Measurements from ENCODE around the gene UCN. TPM values are rescaled to one million over a fixed set of nuclear protein-coding genes. Genes with fewer than 3 reads are reported as not detected.
"Not testable (repeated sequence)": the region's sequence is repeated elsewhere in the genome, so short reads cannot be mapped to it uniquely, and the experiment has no call there.

The UCN gene
- polyA plus RNA-seq, 4 donors: 0.76 to 8.9 (median 2.4) TPM

DNA sequence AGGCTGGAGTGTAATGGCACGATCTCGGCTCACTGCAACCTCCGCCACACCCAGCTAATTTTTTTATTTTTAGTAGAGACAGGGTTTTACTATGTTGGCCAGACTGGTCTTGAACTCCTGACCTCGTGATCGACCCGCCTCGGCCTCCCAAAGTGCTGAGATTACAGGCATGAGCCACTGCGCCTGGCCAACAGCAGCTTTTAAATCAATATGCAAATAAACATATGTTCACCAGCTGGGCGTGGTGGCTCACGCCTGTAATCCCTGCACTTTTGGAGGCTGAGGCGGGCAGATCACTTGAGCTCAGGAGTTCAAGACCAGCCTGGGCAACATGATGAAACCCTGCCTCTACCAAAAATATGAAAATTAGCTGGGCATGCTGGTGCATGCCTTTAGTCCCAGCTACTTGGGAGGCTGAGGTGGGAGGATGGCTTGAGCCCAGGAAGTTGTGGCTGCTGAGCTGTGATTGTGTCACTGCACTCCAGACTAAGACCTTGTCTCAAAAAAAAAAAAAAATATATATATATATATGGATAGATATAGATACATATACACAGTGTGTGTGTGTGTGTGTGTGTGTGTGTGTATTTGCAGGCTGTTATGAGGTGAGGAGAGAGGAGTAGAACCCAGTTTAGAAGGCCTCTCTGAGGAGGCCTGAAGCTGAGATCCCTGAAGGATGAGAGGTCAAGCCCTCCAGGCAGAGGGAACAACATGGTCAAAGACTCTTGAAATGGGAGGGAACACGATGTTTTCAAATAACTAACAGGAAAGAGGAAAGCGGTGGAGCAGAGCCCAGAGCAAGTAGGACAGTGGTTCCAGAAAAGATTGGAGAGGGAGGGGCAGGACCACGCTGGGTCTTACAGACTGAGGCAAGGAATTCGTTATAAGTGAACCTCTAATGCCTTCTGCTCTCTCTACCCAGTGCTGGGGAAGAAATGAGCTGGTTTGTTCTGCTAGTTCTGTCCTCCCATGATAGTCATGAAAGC, 35.4 kb downstream of the UCN start:
- not testable (repeated sequence) for H3K4me1 ChIP-seq (ENCODE audit: control insufficient read depth in 3 of 3, insufficient read depth in 2 of 3, low read depth in 1 of 3, low read length in 2 of 3); DNase-seq; FAIRE-seq; H3K27ac ChIP-seq (ENCODE audit: low read depth in 1 of 3, low read length in 2 of 3); H3K36me3 ChIP-seq (ENCODE audit: control insufficient read depth in 3 of 3, insufficient read depth in 2 of 3, low read depth in 1 of 3, low read length in 3 of 3); H3K9me3 ChIP-seq (ENCODE audit: control insufficient read depth in 2 of 2, insufficient read depth in 1 of 2, low read depth in 1 of 2, low read length in 1 of 2); H3K4me3 ChIP-seq (ENCODE audit: low read depth in 1 of 3, low read length in 3 of 3)
- WGBS, 3 donors: 40 to 62% (median 45%) methylated on average over 15 of the region's 15 CpGs
- peaks cover 0 to 53% (median 0%) of the 10 kb centered on the region in 3 donors for H3K27me3 ChIP-seq (ENCODE audit: control insufficient read depth in 3 of 3, insufficient read depth in 3 of 3, low read length in 3 of 3)

DNA sequence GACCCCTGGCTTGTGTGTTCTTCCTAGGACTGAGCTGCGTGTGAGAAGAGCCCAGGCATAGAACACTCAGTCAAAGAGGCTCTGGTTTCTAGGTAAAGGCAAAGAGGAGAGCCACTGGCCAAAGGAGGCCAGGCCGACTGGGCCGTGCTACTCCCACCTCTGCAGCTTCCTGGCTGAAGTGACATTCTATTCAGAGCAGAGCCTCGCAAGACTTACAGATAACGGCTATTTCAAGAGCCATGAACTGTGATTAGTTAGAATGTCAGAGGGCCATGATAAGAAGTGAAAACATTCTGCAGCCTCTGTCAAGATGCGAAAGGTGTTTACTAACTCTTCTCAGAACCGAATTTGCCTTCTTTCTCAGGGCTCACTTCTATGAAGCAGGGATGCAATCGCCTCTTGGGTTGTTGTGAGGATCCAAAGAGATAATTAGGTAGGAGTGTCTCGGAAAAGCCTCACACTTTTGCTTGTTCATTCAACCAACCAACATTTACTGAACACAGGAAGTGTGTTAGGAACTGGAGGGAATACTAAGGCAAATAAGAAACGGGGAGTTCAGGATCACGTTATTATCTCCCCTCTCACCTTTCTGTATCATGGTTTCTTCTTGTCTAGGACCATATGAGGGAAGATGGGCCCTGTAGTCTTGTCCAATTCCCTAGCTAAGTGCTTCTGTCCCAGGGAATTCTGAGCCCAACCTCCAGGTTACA, 36.5 kb downstream of the UCN start:
- 40 to 52% (median 51%) methylated on average over 11 of the region's 11 CpGs for WGBS, 3 donors
- H3K9me3 ChIP-seq (ENCODE audit: control insufficient read depth in 2 of 2, insufficient read depth in 1 of 2, low read depth in 1 of 2, low read length in 1 of 2): no peaks in the 10 kb centered on the region
- H3K27me3 ChIP-seq (ENCODE audit: control insufficient read depth in 3 of 3, insufficient read depth in 3 of 3, low read length in 3 of 3): peaks cover 0 to 55% (median 0%) of the 10 kb centered on the region in 3 donors
- H3K36me3 ChIP-seq (ENCODE audit: control insufficient read depth in 3 of 3, insufficient read depth in 2 of 3, low read depth in 1 of 3, low read length in 3 of 3): no peaks in the 10 kb centered on the region
- no peak for FAIRE-seq
- H3K27ac ChIP-seq (ENCODE audit: low read depth in 1 of 3, low read length in 2 of 3): no peak overlapping the region
- H3K4me1 ChIP-seq (ENCODE audit: control insufficient read depth in 3 of 3, insufficient read depth in 2 of 3, low read depth in 1 of 3, low read length in 2 of 3): no peaks in the 10 kb centered on the region
- no peak overlapping the region for H3K4me3 ChIP-seq (ENCODE audit: low read depth in 1 of 3, low read length in 3 of 3)
- no peak for DNase-seq

DNA sequence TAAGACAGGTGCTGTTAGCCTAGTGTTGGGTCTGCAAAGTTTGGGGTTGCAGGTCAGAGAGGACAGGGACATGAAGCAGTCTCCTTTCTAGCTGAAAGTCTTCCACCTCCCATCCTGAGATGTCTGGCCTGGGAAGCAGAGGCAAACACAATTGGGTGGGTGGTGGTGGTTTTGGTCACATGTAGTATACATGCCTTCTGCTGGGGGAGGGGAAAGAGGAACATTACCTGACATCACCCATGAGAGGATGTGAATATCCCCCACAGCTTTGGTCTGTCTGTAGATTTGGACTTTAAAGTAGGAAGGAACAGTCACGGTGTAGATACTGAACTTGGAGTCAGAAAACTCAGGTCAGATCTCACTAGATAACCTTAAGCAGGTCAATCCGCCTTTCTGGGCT, 37.6 kb downstream of the UCN start:
- Histone ChIP-seq H3K27ac (ENCODE audit: low read depth in 1 of 3, low read length in 2 of 3) (no peak overlapping the region), H3K4me3 (ENCODE audit: low read depth in 1 of 3, low read length in 3 of 3) (no peak overlapping the region), H3K9me3 (ENCODE audit: control insufficient read depth in 2 of 2, insufficient read depth in 1 of 2, low read depth in 1 of 2, low read length in 1 of 2) (no peaks in the 10 kb centered on the region), H3K4me1 (ENCODE audit: control insufficient read depth in 3 of 3, insufficient read depth in 2 of 3, low read depth in 1 of 3, low read length in 2 of 3) (no peaks in the 10 kb centered on the region), H3K36me3 (ENCODE audit: control insufficient read depth in 3 of 3, insufficient read depth in 2 of 3, low read depth in 1 of 3, low read length in 3 of 3) (no peaks in the 10 kb centered on the region), H3K27me3 (ENCODE audit: control insufficient read depth in 3 of 3, insufficient read depth in 3 of 3, low read length in 3 of 3) (peaks cover 0 to 63% (median 2%) of the 10 kb centered on the region in 3 donors)
- WGBS, 3 donors: 46 to 60% (median 54%) methylated on average over 2 of the region's 2 CpGs
- DNase-seq (no peak), FAIRE-seq (no peak)

DNA sequence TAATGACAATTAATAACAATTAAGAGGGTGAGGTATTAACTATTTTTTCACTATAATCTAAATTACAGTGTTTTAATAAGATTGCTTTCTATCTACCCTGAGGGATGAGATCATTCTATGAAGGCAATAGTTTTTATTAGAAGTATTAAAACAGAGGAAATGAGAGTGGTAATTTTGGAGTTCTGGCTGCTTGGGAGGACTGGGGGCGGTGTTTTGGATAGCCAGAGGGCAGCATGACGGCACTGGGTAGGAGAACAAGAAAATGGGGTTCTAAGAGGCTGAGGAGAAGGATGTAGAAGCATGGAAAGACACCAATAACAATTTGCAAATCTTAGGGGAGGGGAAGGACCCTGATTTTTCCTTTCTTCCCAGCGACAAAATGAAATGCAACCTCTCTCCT, 38.1 kb downstream of the UCN start:
- WGBS, 3 donors: 81 to 84% (median 83%) methylated on average over 3 of the region's 3 CpGs
- H3K27ac ChIP-seq (ENCODE audit: low read depth in 1 of 3, low read length in 2 of 3): no peak overlapping the region
- no peak overlapping the region for H3K4me3 ChIP-seq (ENCODE audit: low read depth in 1 of 3, low read length in 3 of 3)
- FAIRE-seq (no peak), DNase-seq (no peak)
- H3K4me1 ChIP-seq (ENCODE audit: control insufficient read depth in 3 of 3, insufficient read depth in 2 of 3, low read depth in 1 of 3, low read length in 2 of 3): no peaks in the 10 kb centered on the region
- no peaks in the 10 kb centered on the region for H3K9me3 ChIP-seq (ENCODE audit: control insufficient read depth in 2 of 2, insufficient read depth in 1 of 2, low read depth in 1 of 2, low read length in 1 of 2)
- H3K27me3 ChIP-seq (ENCODE audit: control insufficient read depth in 3 of 3, insufficient read depth in 3 of 3, low read length in 3 of 3): peaks cover 0 to 65% (median 4%) of the 10 kb centered on the region in 3 donors
- no peaks in the 10 kb centered on the region for H3K36me3 ChIP-seq (ENCODE audit: control insufficient read depth in 3 of 3, insufficient read depth in 2 of 3, low read depth in 1 of 3, low read length in 3 of 3)

DNA sequence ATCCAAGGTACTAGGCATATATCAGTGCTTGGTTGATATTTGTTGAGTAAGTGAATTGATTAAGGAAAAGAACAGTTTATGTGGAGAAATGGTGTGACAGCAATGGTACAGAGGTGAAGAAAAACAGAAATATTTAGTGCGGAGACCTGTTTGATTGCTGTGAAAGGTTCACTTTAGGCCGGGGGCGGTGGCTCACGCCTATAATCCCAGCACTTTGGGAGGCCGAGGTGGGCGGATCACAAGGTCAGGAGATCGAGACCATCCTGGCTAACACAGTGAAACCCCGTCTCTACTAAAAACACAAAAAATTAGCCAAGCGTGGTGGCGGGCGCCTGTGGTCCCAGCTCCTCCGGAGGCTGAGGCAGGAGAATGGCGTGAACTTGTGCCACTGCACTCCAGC, 39.9 kb downstream of the UCN start:
- peaks cover 5 to 76% (median 14%) of the 10 kb centered on the region in 3 donors for H3K27me3 ChIP-seq (ENCODE audit: control insufficient read depth in 3 of 3, insufficient read depth in 3 of 3, low read length in 3 of 3)

GRCh38 chr2:27265536-27265870, 42.7 kb downstream of the UCN start:
- FAIRE-seq: no peak
- H3K27me3 ChIP-seq (ENCODE audit: control insufficient read depth in 3 of 3, insufficient read depth in 3 of 3, low read length in 3 of 3): peaks cover 14 to 77% (median 25%) of the 10 kb centered on the region in 3 donors
- H3K27ac ChIP-seq (ENCODE audit: low read depth in 1 of 3, low read length in 2 of 3): no peak overlapping the region
- peaks cover 2 to 12% (median 5%) of the 10 kb centered on the region in 3 donors for H3K4me1 ChIP-seq (ENCODE audit: control insufficient read depth in 3 of 3, insufficient read depth in 2 of 3, low read depth in 1 of 3, low read length in 2 of 3)
- no peaks in the 10 kb centered on the region for H3K36me3 ChIP-seq (ENCODE audit: control insufficient read depth in 3 of 3, insufficient read depth in 2 of 3, low read depth in 1 of 3, low read length in 3 of 3)
- DNase-seq: no peak
- no peaks in the 10 kb centered on the region for H3K9me3 ChIP-seq (ENCODE audit: control insufficient read depth in 2 of 2, insufficient read depth in 1 of 2, low read depth in 1 of 2, low read length in 1 of 2)
- no peak overlapping the region for H3K4me3 ChIP-seq (ENCODE audit: low read depth in 1 of 3, low read length in 3 of 3)

More for the DNA sequence above, 39.9 kb downstream of the UCN start:
- 88 to 91% (median 90%) methylated on average over 12 to 13 of the region's 13 CpGs for WGBS, 3 donors
- not testable (repeated sequence) for FAIRE-seq; H3K4me3 ChIP-seq (ENCODE audit: low read depth in 1 of 3, low read length in 3 of 3); H3K27ac ChIP-seq (ENCODE audit: low read depth in 1 of 3, low read length in 2 of 3); H3K36me3 ChIP-seq (ENCODE audit: control insufficient read depth in 3 of 3, insufficient read depth in 2 of 3, low read depth in 1 of 3, low read length in 3 of 3); H3K9me3 ChIP-seq (ENCODE audit: control insufficient read depth in 2 of 2, insufficient read depth in 1 of 2, low read depth in 1 of 2, low read length in 1 of 2); H3K4me1 ChIP-seq (ENCODE audit: control insufficient read depth in 3 of 3, insufficient read depth in 2 of 3, low read depth in 1 of 3, low read length in 2 of 3); DNase-seq

DNA sequence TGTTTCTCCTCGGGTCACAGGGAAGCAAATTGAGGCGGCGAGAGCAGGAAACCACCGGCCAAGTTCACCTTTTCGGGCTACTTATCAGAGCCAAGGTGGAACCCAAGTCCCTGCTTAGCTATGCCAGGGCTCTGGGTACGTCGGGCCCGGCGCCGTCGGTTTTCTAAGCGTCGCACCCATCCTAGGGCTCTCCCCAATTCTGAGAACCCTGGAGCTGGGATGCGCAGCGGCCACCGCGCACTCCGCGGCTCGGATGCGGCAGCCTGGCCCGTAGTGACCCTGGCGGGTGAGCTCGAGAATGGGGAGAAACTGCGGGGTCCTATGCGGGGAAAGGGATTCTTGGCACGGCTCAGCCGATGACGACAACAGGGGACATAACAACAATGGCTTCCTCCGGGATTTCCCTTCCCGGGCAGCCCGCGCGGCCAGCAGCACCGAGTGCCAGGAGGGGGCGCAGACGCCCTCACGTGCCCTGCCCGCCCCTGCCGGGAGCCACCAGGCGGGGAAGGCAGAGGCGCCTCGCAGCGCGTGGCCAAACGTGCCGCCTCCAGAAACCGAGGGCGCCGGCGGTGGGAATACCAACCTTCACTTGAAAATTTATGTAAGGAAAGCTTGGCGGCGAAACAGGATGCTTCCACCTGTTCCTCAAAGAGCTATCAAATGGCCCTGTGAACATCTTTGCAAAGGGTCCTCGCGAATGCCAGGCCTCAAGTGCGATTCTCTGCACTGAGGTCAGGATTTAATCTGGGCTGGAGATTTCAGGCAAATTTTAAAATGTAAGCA, 43.3 kb downstream of the UCN start:
- DNase-seq (peak; percentile 43 to 78), FAIRE-seq (no peak)
- no peaks in the 10 kb centered on the region for H3K9me3 ChIP-seq (ENCODE audit: control insufficient read depth in 2 of 2, insufficient read depth in 1 of 2, low read depth in 1 of 2, low read length in 1 of 2)
- peaks cover 2 to 12% (median 5%) of the 10 kb centered on the region in 3 donors for H3K4me1 ChIP-seq (ENCODE audit: control insufficient read depth in 3 of 3, insufficient read depth in 2 of 3, low read depth in 1 of 3, low read length in 2 of 3)
- no peaks in the 10 kb centered on the region for H3K36me3 ChIP-seq (ENCODE audit: control insufficient read depth in 3 of 3, insufficient read depth in 2 of 3, low read depth in 1 of 3, low read length in 3 of 3)
- no peak overlapping the region for H3K27ac ChIP-seq (ENCODE audit: low read depth in 1 of 3, low read length in 2 of 3)
- WGBS, 3 donors: 4 to 5% (median 4%) methylated on average over 53 to 56 of the region's 56 CpGs
- peaks cover 14 to 78% (median 30%) of the 10 kb centered on the region in 3 donors for H3K27me3 ChIP-seq (ENCODE audit: control insufficient read depth in 3 of 3, insufficient read depth in 3 of 3, low read length in 3 of 3)
- peak overlapping the region in 2 of 3 donors; percentile 9 to 32 for H3K4me3 ChIP-seq (ENCODE audit: low read depth in 1 of 3, low read length in 3 of 3)

- FAIRE-seq: no peak
- 1% methylated on average over 33 to 38 of the region's 38 CpGs for WGBS, 3 donors
- Histone ChIP-seq H3K36me3 (ENCODE audit: control insufficient read depth in 3 of 3, insufficient read depth in 2 of 3, low read depth in 1 of 3, low read length in 3 of 3) (no peaks in the 10 kb centered on the region), H3K4me3 (ENCODE audit: low read depth in 1 of 3, low read length in 3 of 3) (peak overlapping the region in 2 of 3 donors; percentile 9 to 32), H3K27me3 (ENCODE audit: control insufficient read depth in 3 of 3, insufficient read depth in 3 of 3, low read length in 3 of 3) (peaks cover 14 to 84% (median 32%) of the 10 kb centered on the region in 3 donors), H3K9me3 (ENCODE audit: control insufficient read depth in 2 of 2, insufficient read depth in 1 of 2, low read depth in 1 of 2, low read length in 1 of 2) (no peaks in the 10 kb centered on the region), H3K27ac (ENCODE audit: low read depth in 1 of 3, low read length in 2 of 3) (no peak overlapping the region), H3K4me1 (ENCODE audit: control insufficient read depth in 3 of 3, insufficient read depth in 2 of 3, low read depth in 1 of 3, low read length in 2 of 3) (peaks cover 2 to 12% (median 5%) of the 10 kb centered on the region in 3 donors)
- peak in 1 of 2 donors; percentile 22 for DNase-seq
Observed at GRCh38 chr2:27264253-27264752, 43.9 kb downstream of the UCN start.
